ENCODE results near the gene RNF150. TPM values are rescaled to one million over a fixed set of nuclear protein-coding genes. Genes with fewer than 3 reads are reported as not detected.

RNF150 gene
- total RNA-seq, 1 experiment from 2014 or later: 4.4 TPM

GRCh38 chr4:140841186-140841585, 292.1 kb downstream of the RNF150 start:
- H3K4ac ChIP-seq (ENCODE audit: low read depth, low read length): no peak overlapping the region
- no peaks in the 10 kb centered on the region for H3K27me3 Mint-ChIP-seq (ENCODE audit: low read depth)
- H3K79me2 ChIP-seq (ENCODE audit: insufficient read depth, low read length): no peaks in the 10 kb centered on the region
- H3T11ph ChIP-seq (ENCODE audit: low read length): no peak overlapping the region
- no peak overlapping the region for H3K14ac ChIP-seq (ENCODE audit: insufficient read depth, low read length)
- H4K8ac ChIP-seq (replicated peaks; ENCODE audit: insufficient read length, low read depth, low read length): no peak overlapping the region
- H2AFZ ChIP-seq (ENCODE audit: low read length): no peak overlapping the region
- H3K79me1 ChIP-seq (ENCODE audit: insufficient read depth, low read depth, low read length, poor library complexity, severe bottlenecking): no peaks in the 10 kb centered on the region
- no peak overlapping the region for H4K5ac ChIP-seq (ENCODE audit: insufficient read length, low read depth, low read length)
- H3K36me3 Mint-ChIP-seq (ENCODE audit: insufficient read depth in 1 of 3, low read depth in 3 of 3): no peaks in the 10 kb centered on the region
- no peak overlapping the region for H2BK12ac ChIP-seq (ENCODE audit: insufficient read length, low read depth, low read length)
- no peaks in the 10 kb centered on the region for H3K9me3 ChIP-seq (ENCODE audit: control insufficient read depth, low read depth, low read length)
- no peak overlapping the region for H2AK5ac ChIP-seq (ENCODE audit: insufficient read length, low read length)
- H3K4me1 Mint-ChIP-seq: peaks cover 2 to 3% of the 10 kb centered on the region in 2 experiments; a peak in 1 of 4 replicates
- no peak overlapping the region for H3K9ac ChIP-seq (ENCODE audit: extremely low read depth, insufficient read length, low read length)
- no peak for TF ChIP-seq CTCF (conservative IDR thresholded peaks at IDR 0.05)
- no peak overlapping the region for H2BK5ac ChIP-seq (ENCODE audit: insufficient read length, low read length)
- no peak for DNase-seq
- H3K4me1 ChIP-seq (ENCODE audit: insufficient read depth, low read length): no peaks in the 10 kb centered on the region
- H3K4me3 Mint-ChIP-seq: no peak overlapping the region
- H3K23ac ChIP-seq (ENCODE audit: insufficient read length, low read depth, low read length): no peak overlapping the region
- no peak overlapping the region for H4K91ac ChIP-seq (ENCODE audit: insufficient read length, low read depth, low read length)
- H3K27ac Mint-ChIP-seq: no peak overlapping the region
- no peaks in the 10 kb centered on the region for H3K27me3 ChIP-seq (ENCODE audit: insufficient read depth, low read length)
- no peak overlapping the region for H2BK120ac ChIP-seq (ENCODE audit: low read depth, low read length, poor library complexity, severe bottlenecking)
- no peaks in the 10 kb centered on the region; a peak in 1 of 5 replicates for H3K9me3 Mint-ChIP-seq
- H4K20me1 ChIP-seq (ENCODE audit: control insufficient read depth, insufficient read depth, insufficient read length): no peaks in the 10 kb centered on the region
- no CpG with 5 or more reads among the region's 2 CpGs for WGBS (ENCODE audit: extremely low coverage, insufficient read length, low lambda C conversion rate)
- H3K18ac ChIP-seq (ENCODE audit: insufficient read length, low read depth, low read length): no peak overlapping the region
- no peak overlapping the region for H3K4me2 ChIP-seq (ENCODE audit: insufficient read depth, insufficient read length, low read length)
- no peak overlapping the region for H3K56ac ChIP-seq (ENCODE audit: insufficient read length, low read depth, low read length)
- H2BK15ac ChIP-seq (ENCODE audit: low read depth, low read length): no peak overlapping the region
- H2BK20ac ChIP-seq (ENCODE audit: low read depth, low read length, poor library complexity, severe bottlenecking): no peak overlapping the region
- no peaks in the 10 kb centered on the region for H3K23me2 ChIP-seq (ENCODE audit: insufficient read length, low read depth, low read length, poor library complexity, severe bottlenecking)
- no peak overlapping the region for H3K27ac ChIP-seq (ENCODE audit: insufficient read length, low read depth, low read length)
